ENCODE measurements around the gene SAMD8.
A peak's percentile ranks its signal among the peaks of the same experiment; 100 is the strongest.

The SAMD8 gene

DNA sequence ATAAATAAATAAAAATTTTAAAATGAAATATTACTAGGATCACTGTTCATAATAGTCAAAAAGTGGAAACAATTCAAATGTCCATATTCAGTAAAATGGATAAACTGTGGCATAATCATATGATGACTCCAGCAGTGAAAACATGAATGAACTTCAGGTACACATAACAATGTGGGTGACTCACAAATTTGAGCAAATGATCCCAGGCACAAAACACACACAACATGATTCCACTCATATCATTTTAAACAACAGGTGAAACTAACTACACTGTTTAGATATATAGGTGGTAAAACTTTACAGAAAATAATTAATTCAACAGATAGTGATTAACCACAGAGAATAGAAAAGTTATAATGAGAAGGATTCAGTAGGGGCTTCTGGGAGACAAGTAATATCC, 14.7 kb upstream of the SAMD8 start:
- no peak for DNase-seq (ENCODE audit: low read depth)
- no peak for TF ChIP-seq CTCF (IDR thresholded peaks at IDR 0.05; ENCODE audit: low read depth, low read length, missing control alignments)
- no peak overlapping the region for H3K4me3 ChIP-seq (ENCODE audit: low read depth, low read length)

DNA sequence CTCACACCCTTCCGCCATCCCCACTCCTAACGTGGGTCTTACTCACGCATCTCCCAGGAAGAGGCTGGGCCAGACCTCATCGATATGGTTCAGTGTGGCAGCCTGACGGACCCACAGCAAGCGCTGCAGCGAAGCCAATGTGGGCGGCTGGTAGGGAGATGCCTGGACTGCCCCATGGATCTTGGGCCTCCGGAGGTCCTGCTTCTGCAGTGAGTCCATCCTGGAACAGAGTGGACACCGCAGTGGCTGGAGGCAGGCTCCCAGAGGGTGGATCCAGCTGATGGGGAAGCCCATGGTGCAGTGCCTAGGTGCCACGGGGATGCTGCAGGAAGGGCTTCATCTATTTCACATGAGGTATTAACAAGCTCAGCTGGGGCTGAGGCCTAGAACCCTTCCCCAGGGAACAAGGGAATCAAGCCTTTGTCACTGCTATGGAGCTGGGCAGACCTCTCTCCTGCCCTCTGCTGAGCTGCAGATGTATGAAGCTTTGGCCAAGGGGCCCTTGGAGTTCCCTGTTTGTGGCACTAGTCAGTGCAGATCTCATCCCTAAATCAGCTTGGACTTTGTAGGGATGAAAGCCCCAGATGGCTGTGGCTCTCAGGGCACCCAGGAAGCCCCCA, 13.7 kb upstream of the SAMD8 start:
- DNase-seq (ENCODE audit: low read depth) = no peak
- peak; percentile 28 for TF ChIP-seq CTCF (IDR thresholded peaks at IDR 0.05; ENCODE audit: low read depth, low read length, missing control alignments)
- no peak overlapping the region for H3K4me3 ChIP-seq (ENCODE audit: low read depth, low read length)

DNA sequence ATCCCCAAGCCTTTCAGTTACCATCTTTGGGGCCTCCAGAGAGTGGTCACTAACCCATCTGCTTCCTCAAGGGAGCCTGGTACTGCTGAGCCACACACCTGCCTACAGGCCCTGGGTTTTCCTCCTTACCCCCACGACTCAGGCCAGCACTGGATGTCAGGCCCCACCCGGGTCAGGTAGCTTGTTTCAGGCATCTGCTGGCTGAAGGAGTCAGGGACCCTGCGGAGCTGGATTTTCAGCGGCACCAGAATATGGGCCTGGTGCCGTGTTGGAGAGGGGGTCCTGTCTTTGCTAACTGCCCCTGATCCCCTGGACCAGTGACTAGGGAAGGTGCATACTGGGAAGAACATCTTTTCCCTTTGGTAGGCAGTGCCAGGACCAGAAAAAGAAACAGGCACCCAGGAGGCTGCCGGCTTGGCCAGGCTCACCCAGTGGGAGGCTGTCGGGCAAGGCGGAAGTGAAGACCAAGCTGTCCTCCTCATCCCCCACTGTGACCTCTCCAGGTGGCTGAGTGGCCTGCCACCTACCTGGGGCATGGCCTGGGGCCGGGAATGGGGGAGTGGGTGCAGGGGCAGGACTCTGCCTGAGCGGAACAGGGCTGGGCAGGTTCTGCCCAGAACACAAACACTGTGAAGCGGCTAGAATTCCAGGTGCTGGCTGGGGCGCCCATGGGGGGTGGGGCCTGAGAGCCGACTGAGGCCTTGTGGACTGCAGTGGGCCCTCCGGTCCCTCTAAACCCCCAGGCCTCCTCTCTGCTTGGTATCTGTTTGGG, 12.4 kb upstream of the SAMD8 start:
- no peak for TF ChIP-seq CTCF (IDR thresholded peaks at IDR 0.05; ENCODE audit: low read depth, low read length, missing control alignments)
- no peak for DNase-seq (ENCODE audit: low read depth)
- no peak overlapping the region for H3K4me3 ChIP-seq (ENCODE audit: low read depth, low read length)

DNA sequence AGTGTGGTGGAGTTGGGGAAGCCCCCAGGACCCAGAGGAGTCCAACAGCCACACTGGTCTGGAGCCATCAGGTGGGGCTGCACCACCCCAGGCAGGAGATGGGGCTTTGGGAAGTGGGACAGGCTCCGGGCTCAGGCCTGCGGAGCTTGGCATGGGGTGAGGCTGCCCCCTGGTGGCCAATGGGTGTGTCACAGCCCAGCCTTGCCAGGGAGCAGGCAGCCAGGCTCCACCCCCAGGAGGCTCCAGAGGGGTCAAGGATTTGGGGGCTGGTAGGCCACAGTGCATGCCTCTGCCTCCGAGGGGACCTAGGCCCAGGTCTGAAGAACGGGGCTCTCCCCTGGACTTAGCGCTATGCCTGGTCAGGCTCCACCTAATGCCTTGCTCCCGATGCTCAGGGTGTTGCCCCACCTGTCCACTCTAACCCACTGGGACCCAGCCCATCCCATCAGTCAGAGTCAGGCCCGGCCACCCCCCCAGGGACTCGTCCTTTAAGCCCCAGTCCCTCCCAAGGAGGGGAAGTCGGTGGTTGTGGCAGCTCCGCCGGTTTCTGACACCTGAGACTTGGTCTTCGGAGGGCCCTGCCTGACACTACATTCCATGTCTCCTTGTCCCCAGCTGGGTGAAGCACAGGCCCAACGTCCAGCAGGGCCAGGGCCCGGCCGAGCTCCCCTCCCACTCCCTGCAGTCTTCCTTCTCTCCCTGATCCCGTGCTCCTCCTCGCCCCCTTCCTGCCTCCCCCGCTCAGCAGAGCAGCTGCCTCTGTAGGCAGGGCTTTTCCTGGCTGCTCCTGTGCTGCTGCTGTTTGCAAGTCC, 11.3 kb upstream of the SAMD8 start:
- peak; percentile 99 for TF ChIP-seq CTCF (IDR thresholded peaks at IDR 0.05; ENCODE audit: low read depth, low read length, missing control alignments)
- DNase-seq (ENCODE audit: low read depth) = no peak
- no peak overlapping the region for H3K4me3 ChIP-seq (ENCODE audit: low read depth, low read length)

- no peak overlapping the region for H3K4me3 ChIP-seq (ENCODE audit: low read depth, low read length)
- no peak for TF ChIP-seq CTCF (IDR thresholded peaks at IDR 0.05; ENCODE audit: low read depth, low read length, missing control alignments)
- DNase-seq (ENCODE audit: low read depth) = no peak
Observed at GRCh38 chr10:75100764-75101291, 10.6 kb upstream of the SAMD8 start.

GRCh38 chr10:75101416-75102251, 9.8 kb upstream of the SAMD8 start:
- H3K4me3 ChIP-seq (ENCODE audit: low read depth, low read length) = no peak overlapping the region
- no peak for DNase-seq (ENCODE audit: low read depth)
- no peak for TF ChIP-seq CTCF (IDR thresholded peaks at IDR 0.05; ENCODE audit: low read depth, low read length, missing control alignments)
